PC-3 (cell line): Measurements from ENCODE around the gene SERINC1. TPM values are rescaled to one million over a fixed set of nuclear protein-coding genes. Genes with fewer than 3 reads are reported as not detected.

ENCODE experiments used
- ATAC-seq: fragments of 200-7000 bp; cut with Tn5 transposase; 2 replicates; pipeline ENCODE4 v1.9.1; 2020; ENCODE audit warnings: mild to moderate bottlenecking, moderate library complexity
- BruUV-seq: library from RNA; stranded (reverse); fragments of 400-500 nt; replicated peaks from 2 replicates; lab custom pipeline; 2021; lab: Mats Ljungman, UMichigan
- CTCF ChIA-PET: fragments of 300-600 bp; sonication (Branson Sonifier 250); formaldehyde crosslinking; loops from one replicate; lab custom pipeline; 2022; ENCODE audit warnings: antibody characterized with exemption; lab: Charles Lee
- POLR2A ChIA-PET: fragments of 300-600 bp; sonication (Branson Sonifier 250); formaldehyde crosslinking; loops from one replicate; lab custom pipeline; 2022; ENCODE audit warnings: antibody characterized with exemption; ENCODE audit not compliant: unreplicated experiment; lab: Charles Lee
- DNase-seq: peaks from one replicate; pipeline ENCODE4 v3.0.0-alpha.2; 2015
- H2AFZ ChIP-seq: fragments of 300-600 bp; sonication (generic); 2 replicates; pipeline ENCODE4 v1.6.0; 2016; ENCODE audit warnings: antibody characterized with exemption, low read length
- H3F3A ChIP-seq: fragments of 300-600 bp; sonication (generic); one replicate; pipeline ENCODE4 v1.6.0; 2017; ENCODE audit warnings: antibody characterized with exemption, low read length, control low read depth, mild to moderate bottlenecking; ENCODE audit not compliant: unreplicated experiment
- H3K27ac ChIP-seq: fragments of 300-600 bp; sonication (generic); 2 replicates; pipeline ENCODE4 v1.5.1; 2016; ENCODE audit warnings: mild to moderate bottlenecking, low read length
- H3K27me3 ChIP-seq: fragments of 300-600 bp; sonication (generic); 2 replicates; pipeline ENCODE4 v1.6.1; 2016; ENCODE audit warnings: low read length, mixed read lengths
- H3K36me3 ChIP-seq: fragments of 300-600 bp; sonication (generic); 2 replicates; pipeline ENCODE4 v1.6.1; 2016; ENCODE audit warnings: low read depth, mixed run types, low read length, mixed read lengths
- H3K4me1 ChIP-seq: fragments of 300-600 bp; sonication (generic); 2 replicates; pipeline ENCODE4 v1.5.1; 2016; ENCODE audit warnings: low read length; ENCODE audit not compliant: insufficient read depth
- H3K4me2 ChIP-seq: fragments of 300-600 bp; sonication (generic); 2 replicates; pipeline ENCODE4 v1.6.0; 2016; ENCODE audit warnings: low read length
- H3K4me3 ChIP-seq: fragments of 300-600 bp; sonication (generic); 2 replicates; pipeline ENCODE4 v1.5.1; 2016; ENCODE audit warnings: mild to moderate bottlenecking, low read length, mixed read lengths
- H3K79me2 ChIP-seq: fragments of 300-600 bp; sonication (generic); 2 replicates; pipeline ENCODE4 v1.6.1; 2017; ENCODE audit warnings: low read length, mixed read lengths
- H3K9ac ChIP-seq: fragments of 300-600 bp; sonication (generic); 2 replicates; pipeline ENCODE4 v1.6.0; 2016; ENCODE audit warnings: mild to moderate bottlenecking, low read length
- H3K9me2 ChIP-seq: fragments of 300-600 bp; sonication (generic); replicated peaks from 2 replicates; pipeline ENCODE4 v1.6.1; 2016; ENCODE audit warnings: mixed run types, low read length, mixed read lengths
- H3K9me3 ChIP-seq: fragments of 300-600 bp; sonication (generic); 2 replicates; pipeline ENCODE4 v1.6.1; 2016; ENCODE audit warnings: low read length, mixed read lengths
- H4K20me1 ChIP-seq: fragments of 300-600 bp; sonication (generic); 2 replicates; pipeline ENCODE4 v1.6.1; 2016; ENCODE audit warnings: low read length, mixed read lengths
- CTCF ChIP-seq: fragments of 300-600 bp; sonication (generic); conservative IDR thresholded peaks from 2 replicates; pipeline ENCODE4 v1.5.1; 2017; ENCODE audit warnings: antibody characterized with exemption, low read depth, mild to moderate bottlenecking, low read length
- EZH2 ChIP-seq: fragments of 300-600 bp; sonication (generic); IDR thresholded peaks from one replicate; pipeline ENCODE4 v1.6.1; 2017; ENCODE audit warnings: antibody characterized with exemption, mild to moderate bottlenecking, low read length; ENCODE audit not compliant: unreplicated experiment
- EZH2phosphoT487 ChIP-seq: fragments of 300-600 bp; sonication (generic); IDR thresholded peaks from 2 replicates; pipeline ENCODE4 v1.6.1; 2018; ENCODE audit warnings: mild to moderate bottlenecking, antibody characterized with exemption, low read length, borderline replicate concordance
- intact Hi-C: fragments of 100-400 bp; cut with micrococcal nuclease; formaldehyde crosslinking; loops from 2 replicates; pipeline ENCODE4 v1.9.0; 2023
- total RNA-seq: library from RNA; depleted of rRNA; stranded (reverse); fragments of >200 nt; gene quantifications from 2 replicates; pipeline ENCODE4 v1.2.3, GENCODE V29; 2014

The SERINC1 gene
- total RNA-seq, 1 experiment from 2014 or later = 31.7 TPM

DNA sequence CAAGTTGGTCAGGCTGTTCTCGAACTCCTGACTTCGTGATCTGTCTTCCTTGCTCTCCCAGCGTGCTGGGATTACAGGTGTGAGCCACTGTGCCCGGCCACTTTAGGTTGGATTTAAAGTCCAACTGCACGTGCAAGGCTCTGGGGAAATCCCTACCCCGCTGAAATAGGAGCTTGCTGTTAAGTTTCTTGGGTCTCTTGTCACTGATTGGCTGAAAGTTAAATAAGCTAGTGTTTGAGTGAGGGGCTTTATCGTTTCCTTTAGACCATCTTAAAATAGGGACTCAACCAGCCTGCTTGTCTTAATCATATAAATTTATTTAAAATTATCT lies 11.1 kb upstream of the SERINC1 start:
- Histone ChIP-seq H3K36me3 (no peaks in the 10 kb centered on the region), H4K20me1 (no peaks in the 10 kb centered on the region), H3K9me3 (no peaks in the 10 kb centered on the region), H3K4me2 (no peak overlapping the region), H3K9me2 (no peaks in the 10 kb centered on the region), H3K9ac (no peak overlapping the region), H3K4me1 (no peaks in the 10 kb centered on the region), H3K4me3 (no peak overlapping the region), H3K79me2 (no peaks in the 10 kb centered on the region), H3K27ac (no peak overlapping the region), H2AFZ (no peak overlapping the region), H3K27me3 (no peaks in the 10 kb centered on the region), H3F3A (no peaks in the 10 kb centered on the region)
- ATAC-seq (no peak), DNase-seq (no peak)
- intact Hi-C loops = no loop called here
- no TSS peak for BruUV-seq
- POLR2A ChIA-PET = no interaction called here
- CTCF ChIA-PET = no interaction called here
- TF ChIP-seq EZH2 = no peak
- TF ChIP-seq CTCF = no peak
- no peak for TF ChIP-seq EZH2phosphoT487

GRCh38 chr6:122476131-122476530 lies 4.5 kb upstream of the SERINC1 start:
- Histone ChIP-seq H3K4me3 (no peak overlapping the region), H3F3A (no peaks in the 10 kb centered on the region), H2AFZ (no peak overlapping the region), H3K9ac (no peak overlapping the region), H3K27me3 (no peaks in the 10 kb centered on the region), H4K20me1 (no peaks in the 10 kb centered on the region), H3K27ac (no peak overlapping the region), H3K9me2 (no peaks in the 10 kb centered on the region), H3K9me3 (no peaks in the 10 kb centered on the region), H3K4me1 (no peaks in the 10 kb centered on the region), H3K36me3 (no peaks in the 10 kb centered on the region), H3K79me2 (peaks cover 5% of the 10 kb centered on the region), H3K4me2 (no peak overlapping the region)
- intact Hi-C loops = loop anchor here (1.0 to 5.0 kb wide), 3 partner anchors 56 to 363 kb away; no protein-coding TSS in a partner anchor
- TF ChIP-seq CTCF = peak; percentile 74
- TF ChIP-seq EZH2phosphoT487 = no peak
- ChIA-PET POLR2A (no interaction called here), CTCF (no interaction called here)
- no TSS peak for BruUV-seq
- no peak for ATAC-seq
- peak; percentile 58 for DNase-seq

GRCh38 chr6:122472022-122472340 lies 374 bp upstream of the SERINC1 start:
- Histone ChIP-seq H3K79me2 (peaks cover 47% of the 10 kb centered on the region), H3K36me3 (no peaks in the 10 kb centered on the region), H4K20me1 (peaks cover 13% of the 10 kb centered on the region; the same call in 1 of the 2 replicates), H3K9ac (peak overlapping the region; percentile 86), H3K4me1 (no peaks in the 10 kb centered on the region), H3K9me2 (no peaks in the 10 kb centered on the region), H3K27me3 (no peaks in the 10 kb centered on the region), H3K4me2 (peak overlapping the region; percentile 95), H3K9me3 (no peaks in the 10 kb centered on the region), H3K27ac (peak overlapping the region; percentile 43), H3F3A (no peaks in the 10 kb centered on the region), H3K4me3 (peak overlapping the region; percentile 91), H2AFZ (peak overlapping the region; percentile 95)
- DNase-seq (no peak), ATAC-seq (peak; percentile 41)
- intact Hi-C loops = loop anchor here (5.0 kb wide), 1 partner anchor 75 kb away; the partner anchor contains the start of gene HSF2
- ChIA-PET POLR2A (interaction anchor here (0.6 kb wide), 1 partner anchor 20 kb away, joined by 3 read pairs; no protein-coding TSS in a partner anchor), CTCF (no interaction called here)
- no peak for TF ChIP-seq EZH2phosphoT487
- TF ChIP-seq EZH2 = no peak
- TF ChIP-seq CTCF = no peak
- BruUV-seq = no TSS peak
